Immature natural killer cell (primary cell): ENCODE data around the gene NFATC2IP. TPM values are rescaled to one million over a fixed set of nuclear protein-coding genes. Genes with fewer than 3 reads are reported as not detected.
A peak's percentile ranks its signal among the peaks of the same experiment; 100 is the strongest.

Experiments used
- DNase-seq, 3 donors: peaks; one replicate each; pipeline ENCODE4 v3.0.0; 2022; ENCODE audit warnings: mixed read lengths in 1 of 3
- H3K27ac Mint-ChIP-seq, 6 donors: one replicate each; pipeline ENCODE4 v1.8.0; 2020; ENCODE audit warnings: mixed read lengths in 6 of 6, mild to moderate bottlenecking in 5 of 6, inconsistent platforms in 4 of 6, moderate library complexity in 3 of 6
- H3K27me3 Mint-ChIP-seq, 3 donors: one replicate each; pipeline ENCODE4 v1.8.0; 2020 to 2021; ENCODE audit warnings: low read depth in 3 of 3, mild to moderate bottlenecking in 3 of 3, mixed read lengths in 3 of 3, moderate library complexity in 3 of 3, inconsistent platforms in 1 of 3
- H3K36me3 Mint-ChIP-seq, 3 donors: one replicate each; pipeline ENCODE4 v1.8.0; 2020; ENCODE audit warnings: mixed read lengths in 3 of 3, inconsistent platforms in 2 of 3, mild to moderate bottlenecking in 2 of 3
- H3K4me1 Mint-ChIP-seq, 2 donors: one replicate each; pipeline ENCODE4 v1.8.0; 2020; ENCODE audit warnings: inconsistent platforms in 2 of 2, mild to moderate bottlenecking in 2 of 2, mixed read lengths in 2 of 2, moderate library complexity in 1 of 2
- H3K4me3 Mint-ChIP-seq, 5 donors: one replicate each; pipeline ENCODE4 v1.8.0; 2020; ENCODE audit warnings: mild to moderate bottlenecking in 5 of 5, mixed read lengths in 5 of 5, inconsistent platforms in 3 of 5, moderate library complexity in 3 of 5
- H3K9me3 Mint-ChIP-seq, 6 donors: one replicate each; pipeline ENCODE4 v1.8.0; 2020; ENCODE audit warnings: mild to moderate bottlenecking in 6 of 6, mixed read lengths in 6 of 6, inconsistent platforms in 4 of 6, moderate library complexity in 3 of 6
- polyA plus RNA-seq, 3 donors: library from polyadenylated mRNA; unstranded; fragments of 300-500 nt; fragmentation: Illumina TruSeq; gene quantifications; one replicate each; pipeline ENCODE4 v1.2.3, GENCODE V29; 2021

The NFATC2IP gene
- polyA plus RNA-seq, 3 donors from 2014 or later: 22.2 to 37.3 (median 33.0) TPM

DNA sequence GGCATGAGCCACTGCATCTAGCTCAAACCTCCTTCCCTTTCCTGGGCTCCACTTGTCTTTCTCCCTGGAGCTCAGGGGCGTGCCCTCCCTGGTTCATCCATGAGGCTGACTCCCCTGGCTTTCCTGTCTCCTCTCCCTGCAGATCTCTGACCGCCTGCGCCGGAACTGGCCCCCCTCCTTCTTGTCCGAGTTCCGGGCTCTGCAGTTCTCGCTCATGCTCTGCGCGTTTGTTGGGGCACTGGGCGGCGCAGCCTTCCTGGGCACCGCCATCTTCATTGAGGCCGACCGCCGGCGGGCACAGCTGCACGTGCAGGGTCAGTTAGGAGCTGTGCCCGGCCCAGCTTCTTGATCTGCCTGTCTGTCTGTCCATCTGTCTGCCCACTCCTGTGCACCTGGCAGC, 32.9 kb downstream of the NFATC2IP start:
- peak overlapping the region; percentile 81 to 97 (median 93) for H3K4me3 Mint-ChIP-seq
- H3K27me3 Mint-ChIP-seq: peaks cover 4 to 11% (median 5%) of the 10 kb centered on the region in 3 donors
- H3K36me3 Mint-ChIP-seq: peaks cover 12 to 39% (median 24%) of the 10 kb centered on the region in 3 donors
- no peak for DNase-seq
- peaks cover 47 to 53% of the 10 kb centered on the region in 2 donors for H3K4me1 Mint-ChIP-seq
- no peaks in the 10 kb centered on the region for H3K9me3 Mint-ChIP-seq
- peak overlapping the region; percentile 86 to 96 (median 94) for H3K27ac Mint-ChIP-seq

DNA sequence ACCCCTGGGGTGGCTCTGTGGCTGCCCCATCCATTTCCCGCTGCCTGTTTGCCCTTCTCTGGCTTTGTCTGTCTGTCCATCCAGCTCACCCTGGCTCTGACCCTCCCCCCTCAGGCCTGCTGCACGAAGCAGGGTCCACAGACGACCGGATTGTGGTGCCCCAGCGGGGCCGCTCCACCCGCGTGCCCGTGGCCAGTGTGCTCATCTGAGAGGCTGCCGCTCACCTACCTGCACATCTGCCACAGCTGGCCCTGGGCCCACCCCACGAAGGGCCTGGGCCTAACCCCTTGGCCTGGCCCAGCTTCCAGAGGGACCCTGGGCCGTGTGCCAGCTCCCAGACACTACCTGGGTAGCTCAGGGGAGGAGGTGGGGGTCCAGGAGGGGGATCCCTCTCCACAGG, 33.4 kb downstream of the NFATC2IP start:
- no peak for DNase-seq
- peak overlapping the region; percentile 86 to 96 (median 94) for H3K27ac Mint-ChIP-seq
- H3K4me3 Mint-ChIP-seq: peak overlapping the region; percentile 81 to 97 (median 93)
- H3K36me3 Mint-ChIP-seq: peaks cover 12 to 43% (median 24%) of the 10 kb centered on the region in 3 donors
- H3K4me1 Mint-ChIP-seq: peaks cover 49 to 54% of the 10 kb centered on the region in 2 donors
- peaks cover 4 to 11% (median 5%) of the 10 kb centered on the region in 3 donors for H3K27me3 Mint-ChIP-seq
- H3K9me3 Mint-ChIP-seq: no peaks in the 10 kb centered on the region

DNA sequence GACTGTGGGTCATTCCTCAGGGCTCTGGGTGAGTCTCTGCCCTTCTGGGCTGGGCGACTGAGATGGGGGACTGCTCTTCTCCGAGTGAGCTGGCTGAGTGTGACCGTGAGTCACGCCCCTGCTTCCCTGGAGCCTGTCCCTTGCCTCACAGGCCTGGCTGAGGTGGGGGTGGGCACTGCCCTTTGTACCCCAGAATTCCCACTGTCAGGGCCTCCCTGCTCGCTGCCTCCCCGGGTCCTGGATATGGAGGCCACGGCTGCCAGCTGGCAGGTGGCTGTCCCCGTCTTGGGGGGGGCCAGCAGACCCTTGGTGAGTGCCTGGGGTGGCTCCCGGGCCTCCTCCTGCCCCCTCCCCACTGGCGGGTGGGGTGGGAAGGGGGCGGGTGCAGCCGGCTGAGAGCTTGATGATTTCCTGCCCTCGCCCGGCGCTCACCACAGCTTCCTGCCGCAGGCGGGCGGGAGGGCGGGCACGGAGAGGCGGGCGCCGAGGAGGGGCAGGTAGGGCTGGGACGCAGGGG, 33.9 kb downstream of the NFATC2IP start, which contains the start of gene LAT:
TSS of gene LAT (plus strand) at position 434 of the 517 bp plus-strand sequence. CDS start 366 bp downstream, outside the sequence.
- Mint-ChIP-seq H3K36me3 (peaks cover 12 to 45% (median 24%) of the 10 kb centered on the region in 3 donors), H3K27me3 (peaks cover 4 to 11% (median 5%) of the 10 kb centered on the region in 3 donors), H3K4me1 (peaks cover 52 to 57% of the 10 kb centered on the region in 2 donors), H3K9me3 (no peaks in the 10 kb centered on the region), H3K4me3 (peak within 1 kb of the TSS; percentile 86 to 97 (median 93)), H3K27ac (peak within 1 kb of the TSS; percentile 88 to 97 (median 96))
- peak; percentile 79 to 82 (median 80) for DNase-seq

DNA sequence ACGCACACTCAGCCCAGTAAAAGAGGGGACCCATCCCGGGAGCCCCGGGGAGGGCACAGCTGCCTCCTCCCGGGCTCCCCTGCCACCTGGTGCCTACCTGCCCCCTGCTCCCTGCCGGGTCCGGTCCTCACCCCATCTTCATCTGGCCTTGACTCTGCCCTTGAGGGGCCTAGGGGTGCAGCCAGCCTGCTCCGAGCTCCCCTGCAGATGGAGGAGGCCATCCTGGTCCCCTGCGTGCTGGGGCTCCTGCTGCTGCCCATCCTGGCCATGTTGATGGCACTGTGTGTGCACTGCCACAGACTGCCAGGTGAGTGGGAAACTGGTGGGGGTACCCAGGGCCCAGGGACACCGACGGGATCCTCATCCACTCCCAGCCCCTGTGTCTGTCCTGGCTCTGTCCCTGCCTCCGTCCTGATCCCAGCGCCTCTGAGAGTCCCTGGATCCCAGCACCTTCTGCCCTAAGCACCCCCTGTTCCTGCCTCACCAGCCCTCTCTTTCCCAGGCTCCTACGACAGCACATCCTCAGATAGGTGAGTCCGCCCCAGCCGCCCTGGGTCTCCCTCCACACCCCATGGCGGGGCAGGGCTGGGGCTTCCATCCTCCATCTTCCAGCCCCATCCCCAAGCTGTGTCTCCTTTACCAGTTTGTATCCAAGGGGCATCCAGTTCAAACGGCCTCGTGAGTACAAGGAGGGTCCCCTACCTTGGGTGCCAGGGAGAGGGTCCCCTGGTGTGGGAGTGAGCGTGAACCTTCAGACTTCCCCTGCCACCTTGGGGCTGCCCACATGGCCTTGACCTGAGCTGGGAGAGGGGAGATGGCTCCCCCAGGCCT, 34.7 kb downstream of the NFATC2IP start:
- no peak for DNase-seq
- H3K36me3 Mint-ChIP-seq: peaks cover 15 to 50% (median 24%) of the 10 kb centered on the region in 3 donors
- peak overlapping the region; percentile 88 to 97 (median 93) for H3K27ac Mint-ChIP-seq

DNA sequence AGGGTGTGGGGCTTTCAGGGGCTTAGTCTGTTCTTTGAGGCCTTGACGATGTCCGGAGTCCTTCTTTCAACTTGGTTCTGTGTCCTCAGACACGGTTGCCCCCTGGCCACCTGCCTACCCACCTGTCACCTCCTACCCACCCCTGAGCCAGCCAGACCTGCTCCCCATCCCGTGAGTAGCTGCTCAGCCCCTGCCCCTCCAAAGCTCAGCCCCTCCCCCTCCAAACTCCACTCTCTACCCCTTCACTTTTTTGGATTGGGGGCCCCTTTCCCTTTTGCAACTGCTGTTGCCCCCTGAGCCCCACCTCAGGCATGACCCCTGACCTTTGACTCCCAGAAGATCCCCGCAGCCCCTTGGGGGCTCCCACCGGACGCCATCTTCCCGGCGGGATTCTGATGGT, 35.3 kb downstream of the NFATC2IP start:
- Mint-ChIP-seq H3K27ac (peak overlapping the region; percentile 88 to 97 (median 93)), H3K4me3 (peak overlapping the region; percentile 86 to 97 (median 93)), H3K4me1 (peaks cover 61 to 69% of the 10 kb centered on the region in 2 donors), H3K36me3 (peaks cover 19 to 50% (median 24%) of the 10 kb centered on the region in 3 donors), H3K27me3 (peaks cover 4 to 11% (median 5%) of the 10 kb centered on the region in 3 donors), H3K9me3 (no peaks in the 10 kb centered on the region)
- no peak for DNase-seq

More for the DNA sequence above, 34.7 kb downstream of the NFATC2IP start:
- peaks cover 4 to 11% (median 5%) of the 10 kb centered on the region in 3 donors for H3K27me3 Mint-ChIP-seq
- no peaks in the 10 kb centered on the region for H3K9me3 Mint-ChIP-seq
- H3K4me3 Mint-ChIP-seq: peak overlapping the region; percentile 86 to 97 (median 93)
- peaks cover 57 to 65% of the 10 kb centered on the region in 2 donors for H3K4me1 Mint-ChIP-seq

DNA sequence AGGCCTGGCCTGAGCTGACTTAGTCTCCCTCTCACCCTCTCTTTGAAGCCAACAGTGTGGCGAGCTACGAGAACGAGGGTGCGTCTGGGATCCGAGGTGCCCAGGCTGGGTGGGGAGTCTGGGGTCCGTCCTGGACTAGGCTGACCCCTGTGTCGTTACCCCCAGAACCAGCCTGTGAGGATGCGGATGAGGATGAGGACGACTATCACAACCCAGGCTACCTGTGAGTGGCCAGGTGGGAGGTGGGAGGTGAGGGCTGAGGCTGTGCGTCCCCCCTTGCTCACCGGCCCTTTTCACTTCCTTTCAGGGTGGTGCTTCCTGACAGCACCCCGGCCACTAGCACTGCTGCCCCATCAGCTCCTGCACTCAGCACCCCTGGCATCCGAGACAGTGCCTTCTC, 35.8 kb downstream of the NFATC2IP start:
- no peaks in the 10 kb centered on the region for H3K9me3 Mint-ChIP-seq
- peaks cover 4 to 11% (median 5%) of the 10 kb centered on the region in 3 donors for H3K27me3 Mint-ChIP-seq
- peaks cover 61 to 69% of the 10 kb centered on the region in 2 donors for H3K4me1 Mint-ChIP-seq
- DNase-seq: no peak
- H3K4me3 Mint-ChIP-seq: peak overlapping the region; percentile 86 to 97 (median 93)
- peak overlapping the region; percentile 88 to 97 (median 93) for H3K27ac Mint-ChIP-seq
- H3K36me3 Mint-ChIP-seq: peaks cover 19 to 50% (median 24%) of the 10 kb centered on the region in 3 donors

DNA sequence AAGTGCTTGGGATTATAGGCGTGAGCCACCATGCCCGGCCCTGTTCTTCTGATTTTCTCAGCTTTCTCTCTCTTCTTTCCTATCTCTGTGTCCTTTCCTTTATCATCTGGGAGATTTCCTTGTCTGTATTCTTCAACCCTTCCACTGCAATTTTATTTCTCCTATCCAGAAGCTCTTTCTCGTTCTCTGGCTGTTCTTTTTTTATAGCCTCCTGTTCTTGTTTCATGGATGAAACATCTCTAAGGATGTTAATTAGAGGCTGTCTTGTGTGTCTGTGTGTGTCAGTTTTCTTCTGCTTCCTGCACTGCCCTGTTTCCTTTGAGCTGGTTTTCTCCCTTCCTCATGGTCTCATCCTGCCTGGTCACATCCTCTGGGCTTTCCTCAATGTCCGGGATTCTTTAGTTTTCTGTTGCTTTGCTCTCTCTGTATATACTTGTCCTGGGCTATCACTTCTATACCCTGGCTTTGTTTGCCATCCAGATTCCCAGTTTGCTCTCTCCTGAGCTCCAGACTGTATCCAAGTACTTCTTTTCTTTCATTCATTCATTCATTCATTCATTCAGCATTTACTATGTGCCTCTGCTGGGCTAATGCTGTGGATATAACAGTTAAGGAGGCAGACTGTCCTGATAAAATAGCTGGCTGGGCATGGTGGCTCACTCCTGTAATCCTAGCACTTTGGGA, 36.6 kb downstream of the NFATC2IP start:
- DNase-seq: no peak
- peak overlapping the region; percentile 86 to 97 (median 93) for H3K4me3 Mint-ChIP-seq
- peak overlapping the region; percentile 87 to 95 (median 92) for H3K27ac Mint-ChIP-seq
- peaks cover 15 to 45% (median 19%) of the 10 kb centered on the region in 3 donors for H3K36me3 Mint-ChIP-seq
- no peaks in the 10 kb centered on the region for H3K9me3 Mint-ChIP-seq
- H3K4me1 Mint-ChIP-seq: peaks cover 61 to 69% of the 10 kb centered on the region in 2 donors
- H3K27me3 Mint-ChIP-seq: peaks cover 4 to 11% (median 5%) of the 10 kb centered on the region in 3 donors

DNA sequence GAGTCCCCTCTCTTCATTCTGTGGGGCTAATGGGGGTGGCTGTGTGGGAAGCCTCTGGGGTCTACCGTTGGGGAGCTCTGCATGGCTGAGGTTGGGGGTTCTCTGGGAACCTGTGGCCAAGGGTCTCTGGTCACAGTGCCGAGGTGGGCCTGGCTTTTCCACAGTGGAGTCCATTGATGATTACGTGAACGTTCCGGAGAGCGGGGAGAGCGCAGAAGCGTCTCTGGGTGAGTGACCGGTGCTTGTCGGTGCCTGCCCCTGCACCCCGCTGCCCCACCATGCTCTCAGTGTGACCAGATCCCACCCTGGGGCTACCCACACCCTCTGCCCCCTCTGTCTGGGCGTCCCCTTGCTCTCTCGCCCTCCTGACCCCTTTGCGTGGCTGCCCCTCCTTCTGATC, 38.6 kb downstream of the NFATC2IP start:
- Mint-ChIP-seq H3K36me3 (peaks cover 7 to 27% (median 15%) of the 10 kb centered on the region in 3 donors), H3K27ac (peak overlapping the region; percentile 57 to 88 (median 78)), H3K4me1 (peaks cover 47 to 51% of the 10 kb centered on the region in 2 donors), H3K9me3 (no peaks in the 10 kb centered on the region), H3K27me3 (peaks cover 5 to 8% (median 5%) of the 10 kb centered on the region in 3 donors), H3K4me3 (peak overlapping the region in 1 of 5 donors; percentile 29)
- no peak for DNase-seq

DNA sequence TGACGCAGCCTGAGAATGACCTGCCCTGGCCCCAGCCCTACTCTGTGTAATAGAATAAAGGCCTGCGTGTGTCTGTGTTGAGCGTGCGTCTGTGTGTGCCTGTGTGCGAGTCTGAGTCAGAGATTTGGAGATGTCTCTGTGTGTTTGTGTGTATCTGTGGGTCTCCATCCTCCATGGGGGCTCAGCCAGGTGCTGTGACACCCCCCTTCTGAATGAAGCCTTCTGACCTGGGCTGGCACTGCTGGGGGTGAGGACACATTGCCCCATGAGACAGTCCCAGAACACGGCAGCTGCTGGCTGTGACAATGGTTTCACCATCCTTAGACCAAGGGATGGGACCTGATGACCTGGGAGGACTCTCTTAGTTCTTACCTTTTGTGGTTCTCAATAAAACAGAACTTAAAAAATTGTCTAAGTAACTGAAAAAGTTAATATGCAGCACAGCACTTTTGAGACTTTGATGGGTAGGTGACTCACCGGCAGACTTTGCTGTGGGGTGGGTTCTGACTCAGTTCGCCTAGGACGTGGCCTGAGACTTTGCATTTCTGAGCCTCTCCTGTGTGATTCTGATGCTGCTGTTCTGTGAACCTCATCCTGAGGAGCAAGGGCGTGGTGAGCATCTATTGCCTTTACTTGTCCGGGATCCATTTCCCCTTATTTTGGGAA, 39.8 kb downstream of the NFATC2IP start:
- Mint-ChIP-seq H3K27ac (peak overlapping the region; percentile 29 to 89 (median 66)), H3K27me3 (peaks cover 2 to 5% (median 3%) of the 10 kb centered on the region in 3 donors), H3K4me3 (peak overlapping the region in 2 of 5 donors; percentile 33 to 48), H3K36me3 (peaks cover 7 to 27% (median 15%) of the 10 kb centered on the region in 3 donors), H3K9me3 (no peaks in the 10 kb centered on the region), H3K4me1 (peaks cover 43 to 45% of the 10 kb centered on the region in 2 donors)
- no peak for DNase-seq

DNA sequence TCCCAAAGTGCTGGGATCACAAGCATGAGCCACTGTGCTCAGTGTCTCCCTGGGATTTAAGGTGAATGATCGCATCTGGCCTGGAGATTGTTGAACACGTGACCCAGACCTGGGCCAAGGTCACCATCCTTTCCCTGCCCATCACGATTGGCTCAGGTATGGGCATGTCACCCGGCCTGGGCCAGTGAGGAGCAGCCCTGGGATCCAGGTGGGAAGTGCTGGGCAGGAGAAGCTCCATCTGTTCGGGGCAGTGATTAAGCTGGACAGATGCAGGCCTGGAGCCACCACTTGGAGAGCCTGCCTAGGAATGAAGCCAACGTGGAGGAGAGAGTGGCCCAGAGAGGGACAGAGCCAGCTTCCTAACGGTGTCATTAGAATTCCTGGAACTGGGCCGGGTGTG, 41.0 kb downstream of the NFATC2IP start:
- DNase-seq: no peak
- no peak overlapping the region for H3K4me3 Mint-ChIP-seq
- peaks cover 33 to 34% of the 10 kb centered on the region in 2 donors for H3K4me1 Mint-ChIP-seq
- peak overlapping the region in 2 of 6 donors; percentile 74 to 81 for H3K27ac Mint-ChIP-seq
- H3K36me3 Mint-ChIP-seq: peaks cover 7 to 27% (median 15%) of the 10 kb centered on the region in 3 donors
- no peaks in the 10 kb centered on the region for H3K9me3 Mint-ChIP-seq
- H3K27me3 Mint-ChIP-seq: peaks cover 0 to 5% (median 3%) of the 10 kb centered on the region in 3 donors

DNA sequence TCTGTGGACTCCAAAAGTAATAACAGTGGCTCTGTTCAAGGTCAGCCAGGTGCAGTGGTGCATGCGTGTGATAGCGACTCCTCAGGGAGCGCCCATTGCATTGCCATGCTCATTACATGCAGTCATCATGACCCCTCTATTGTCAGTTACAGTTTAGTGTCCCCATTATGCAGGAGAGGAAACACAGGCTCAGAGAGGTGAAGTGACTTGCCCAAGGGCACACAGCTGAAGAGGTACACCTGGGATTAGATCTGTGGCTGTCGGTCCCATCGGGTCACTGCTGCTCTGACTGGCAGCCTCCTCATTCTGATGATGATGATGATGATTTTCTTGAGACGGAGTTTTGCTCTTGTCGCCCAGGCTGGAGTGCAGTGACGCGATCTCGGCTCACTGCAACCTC, 41.8 kb downstream of the NFATC2IP start:
- H3K27me3 Mint-ChIP-seq: peaks cover 0 to 4% (median 1%) of the 10 kb centered on the region in 3 donors
- H3K4me3 Mint-ChIP-seq: no peak overlapping the region
- H3K36me3 Mint-ChIP-seq: peaks cover 1 to 20% (median 9%) of the 10 kb centered on the region in 3 donors
- no peaks in the 10 kb centered on the region for H3K9me3 Mint-ChIP-seq
- H3K27ac Mint-ChIP-seq: peak overlapping the region in 5 of 6 donors; percentile 23 to 71 (median 31)
- DNase-seq: no peak
- H3K4me1 Mint-ChIP-seq: peaks cover 25% of the 10 kb centered on the region in 2 donors

DNA sequence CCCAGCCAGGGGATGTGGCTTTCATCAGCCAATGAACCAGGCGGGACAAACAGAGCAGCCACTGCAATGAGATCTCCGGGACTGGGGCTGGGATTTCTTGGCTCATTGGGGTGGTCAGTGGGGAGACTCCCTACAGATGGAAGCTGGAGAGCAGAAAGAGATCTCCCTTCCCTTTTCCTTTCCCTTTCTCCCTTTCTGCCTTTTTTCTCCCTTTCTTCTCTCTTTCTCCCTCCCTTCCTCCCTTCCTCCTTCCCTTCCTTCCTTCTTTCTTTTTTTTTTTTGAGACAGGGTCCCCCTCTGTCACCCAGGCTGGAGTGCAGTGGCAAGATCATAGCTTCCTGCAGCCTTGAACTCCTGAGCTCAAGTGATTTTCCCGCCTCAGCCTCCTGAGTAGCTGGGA, 48.1 kb downstream of the NFATC2IP start:
- peaks cover 0 to 3% (median 0%) of the 10 kb centered on the region in 3 donors for H3K27me3 Mint-ChIP-seq
- H3K4me3 Mint-ChIP-seq: no peak overlapping the region
- no peaks in the 10 kb centered on the region for H3K36me3 Mint-ChIP-seq
- DNase-seq: no peak
- peaks cover 0 to 4% of the 10 kb centered on the region in 2 donors for H3K4me1 Mint-ChIP-seq
- H3K9me3 Mint-ChIP-seq: no peaks in the 10 kb centered on the region
- H3K27ac Mint-ChIP-seq: no peak overlapping the region

DNA sequence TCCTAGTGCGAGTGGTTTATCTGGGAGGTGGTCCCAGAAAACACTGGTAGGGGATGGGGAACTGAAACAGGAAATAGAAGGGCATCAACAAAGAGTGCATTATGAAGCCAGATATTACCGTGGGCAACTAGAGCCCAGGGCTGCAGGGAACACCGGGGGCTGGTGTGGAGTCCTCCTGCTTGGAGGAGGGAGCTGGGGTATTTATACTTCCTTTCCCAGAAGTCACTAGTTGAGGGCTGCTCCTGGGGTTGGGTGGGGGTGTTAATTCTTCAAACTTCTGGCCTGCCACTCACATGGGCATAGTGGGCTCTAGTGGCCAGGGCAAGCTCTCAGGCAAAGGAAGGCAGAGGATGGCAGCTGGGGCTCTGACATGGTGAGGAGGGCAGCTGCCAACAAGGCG, 48.8 kb downstream of the NFATC2IP start:
- Mint-ChIP-seq H3K27ac (peak overlapping the region in 2 of 6 donors; percentile 2 to 57), H3K27me3 (peaks cover 0 to 3% (median 0%) of the 10 kb centered on the region in 3 donors), H3K4me1 (peaks cover 0 to 4% of the 10 kb centered on the region in 2 donors), H3K36me3 (no peaks in the 10 kb centered on the region), H3K9me3 (no peaks in the 10 kb centered on the region), H3K4me3 (no peak overlapping the region)
- DNase-seq: no peak
